ENCODE results near the gene CEP250.

DNA sequence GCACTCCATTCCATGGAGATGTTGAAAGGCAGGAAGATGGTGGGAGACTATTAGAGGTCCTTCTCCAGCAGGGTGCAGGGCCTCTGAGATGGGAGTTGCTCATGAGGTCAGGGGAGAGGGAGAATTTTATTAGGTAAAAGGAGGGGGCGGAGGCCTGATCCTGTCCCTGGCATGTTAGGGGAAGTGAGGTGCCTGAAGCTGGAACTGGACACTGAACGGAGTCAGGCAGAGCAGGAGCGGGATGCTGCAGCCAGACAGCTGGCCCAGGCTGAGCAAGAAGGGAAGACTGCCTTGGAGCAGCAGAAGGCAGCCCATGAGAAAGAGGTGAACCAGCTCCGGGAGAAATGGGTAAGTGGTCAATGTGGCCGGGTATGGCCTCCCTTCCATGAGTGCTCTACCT, 24.4 kb downstream of the CEP250 start:
- TF ChIP-seq, protein P1, sequence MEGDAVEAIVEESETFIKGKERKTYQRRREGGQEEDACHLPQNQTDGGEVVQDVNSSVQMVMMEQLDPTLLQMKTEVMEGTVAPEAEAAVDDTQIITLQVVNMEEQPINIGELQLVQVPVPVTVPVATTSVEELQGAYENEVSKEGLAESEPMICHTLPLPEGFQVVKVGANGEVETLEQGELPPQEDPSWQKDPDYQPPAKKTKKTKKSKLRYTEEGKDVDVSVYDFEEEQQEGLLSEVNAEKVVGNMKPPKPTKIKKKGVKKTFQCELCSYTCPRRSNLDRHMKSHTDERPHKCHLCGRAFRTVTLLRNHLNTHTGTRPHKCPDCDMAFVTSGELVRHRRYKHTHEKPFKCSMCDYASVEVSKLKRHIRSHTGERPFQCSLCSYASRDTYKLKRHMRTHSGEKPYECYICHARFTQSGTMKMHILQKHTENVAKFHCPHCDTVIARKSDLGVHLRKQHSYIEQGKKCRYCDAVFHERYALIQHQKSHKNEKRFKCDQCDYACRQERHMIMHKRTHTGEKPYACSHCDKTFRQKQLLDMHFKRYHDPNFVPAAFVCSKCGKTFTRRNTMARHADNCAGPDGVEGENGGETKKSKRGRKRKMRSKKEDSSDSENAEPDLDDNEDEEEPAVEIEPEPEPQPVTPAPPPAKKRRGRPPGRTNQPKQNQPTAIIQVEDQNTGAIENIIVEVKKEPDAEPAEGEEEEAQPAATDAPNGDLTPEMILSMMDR (IDR thresholded peaks at IDR 0.05): no peak
- no peak for TF ChIP-seq POLR2A (IDR thresholded peaks at IDR 0.05)

Data from Peyer's patch (tissue), 4 donors.